Activated T-helper 9 cell treated with anti-CD3 and anti-CD28 coated beads, Interleukin-2, amount 50 U/mL, for 16 hours (primary cell): Measurements from ENCODE around the gene CCDC167.

Source experiments
- DNase-seq: peaks from one replicate; pipeline ENCODE4 v3.0.0-alpha.2; 2020; ENCODE audit warnings: low read depth

Gene CCDC167

GRCh38 chr6:37489697-37490336, 9.9 kb downstream of the CCDC167 start:
- no peak for DNase-seq

GRCh38 chr6:37488476-37488875, 11.2 kb downstream of the CCDC167 start:
- DNase-seq: no peak

- no peak for DNase-seq
Observed at GRCh38 chr6:37487591-37488380, 11.9 kb downstream of the CCDC167 start.

GRCh38 chr6:37486121-37486839, 13.4 kb downstream of the CCDC167 start:
- DNase-seq: no peak

- no peak for DNase-seq
Observed at GRCh38 chr6:37485291-37485702, 14.4 kb downstream of the CCDC167 start.

- no peak for DNase-seq
Observed at GRCh38 chr6:37484786-37485170, 14.9 kb downstream of the CCDC167 start.

GRCh38 chr6:37483917-37484785, 15.5 kb downstream of the CCDC167 start:
- DNase-seq: peak; percentile 69

GRCh38 chr6:37483252-37483901, 16.3 kb downstream of the CCDC167 start:
- DNase-seq: no peak

GRCh38 chr6:37482606-37483251, 17.0 kb downstream of the CCDC167 start:
- DNase-seq: no peak

- no peak for DNase-seq
Observed at GRCh38 chr6:37481711-37482605, 17.7 kb downstream of the CCDC167 start.

GRCh38 chr6:37480951-37481534, 18.6 kb downstream of the CCDC167 start:
- DNase-seq: no peak

GRCh38 chr6:37480118-37480736, 19.5 kb downstream of the CCDC167 start:
- no peak for DNase-seq

- DNase-seq: no peak
Observed at GRCh38 chr6:37479266-37479854, 20.3 kb downstream of the CCDC167 start.

GRCh38 chr6:37478827-37479226, 20.9 kb downstream of the CCDC167 start:
- no peak for DNase-seq

- no peak for DNase-seq
Observed at GRCh38 chr6:37477656-37478435, 21.8 kb downstream of the CCDC167 start.

- DNase-seq: no peak
Observed at GRCh38 chr6:37477191-37477590, 22.5 kb downstream of the CCDC167 start.

GRCh38 chr6:37474316-37474715, 25.4 kb downstream of the CCDC167 start:
- DNase-seq: no peak
